H9 (cell line): ENCODE measurements around the gene SMIM15. TPM values are rescaled to one million over a fixed set of nuclear protein-coding genes. Genes with fewer than 3 reads are reported as not detected.

Experiments
- DNase-seq: peaks from one replicate; pipeline ENCODE4 v3.0.0-alpha.2; 2017
- H2AFZ ChIP-seq: one replicate; pipeline ENCODE4 v1.6.1; 2013; ENCODE audit warnings: mild to moderate bottlenecking, low read length, control low read depth, moderate library complexity
- H2AK5ac ChIP-seq: 2 replicates; pipeline ENCODE4 v1.6.1; 2013; ENCODE audit warnings: low read length, control low read depth, mixed read lengths; ENCODE audit not compliant: insufficient read length
- H2BK120ac ChIP-seq: one replicate; pipeline ENCODE4 v1.6.1; 2013; ENCODE audit warnings: low read depth, mild to moderate bottlenecking, low read length, control low read depth, inconsistent platforms; ENCODE audit not compliant: poor library complexity, severe bottlenecking
- H2BK12ac ChIP-seq: 2 replicates; pipeline ENCODE4 v1.6.1; 2013; ENCODE audit warnings: low read length, control low read depth, mixed read lengths, low read depth; ENCODE audit not compliant: insufficient read length
- H2BK15ac ChIP-seq: 2 replicates; pipeline ENCODE4 v1.6.1; 2013; ENCODE audit warnings: low read depth, low read length, control low read depth
- H2BK20ac ChIP-seq: one replicate; pipeline ENCODE4 v1.6.1; 2013; ENCODE audit warnings: low read depth, mild to moderate bottlenecking, low read length, control low read depth, inconsistent platforms; ENCODE audit not compliant: poor library complexity, severe bottlenecking
- H2BK5ac ChIP-seq: 2 replicates; pipeline ENCODE4 v1.6.1; 2013; ENCODE audit warnings: low read length, control low read depth, mixed read lengths; ENCODE audit not compliant: insufficient read length
- H3K14ac ChIP-seq: 2 replicates; pipeline ENCODE4 v1.6.1; 2013; ENCODE audit warnings: low read length, control low read depth; ENCODE audit not compliant: insufficient read depth
- H3K18ac ChIP-seq: 2 replicates; pipeline ENCODE4 v1.6.1; 2013; ENCODE audit warnings: low read depth, mild to moderate bottlenecking, mixed read lengths, low read length, control low read depth; ENCODE audit not compliant: insufficient read length
- H3K23ac ChIP-seq: 2 replicates; pipeline ENCODE4 v1.6.1; 2013; ENCODE audit warnings: low read length, control low read depth, mixed read lengths, low read depth; ENCODE audit not compliant: insufficient read length
- H3K23me2 ChIP-seq: 2 replicates; pipeline ENCODE4 v1.6.1; 2013; ENCODE audit warnings: low read depth, mild to moderate bottlenecking, mixed read lengths, low read length, control low read depth; ENCODE audit not compliant: insufficient read length, poor library complexity, severe bottlenecking
- H3K27ac ChIP-seq: 2 replicates; pipeline ENCODE4 v1.5.1; 2013; ENCODE audit warnings: low read length, control low read depth, mixed read lengths, low read depth; ENCODE audit not compliant: insufficient read length
- H3K27me3 ChIP-seq: 2 replicates; pipeline ENCODE4 v1.6.1; 2013; ENCODE audit warnings: low read length, control low read depth, inconsistent platforms; ENCODE audit not compliant: insufficient read depth
- H3K4ac ChIP-seq: 2 replicates; pipeline ENCODE4 v1.6.1; 2013; ENCODE audit warnings: low read depth, mild to moderate bottlenecking, control low read depth, inconsistent platforms, low read length, moderate library complexity
- H3K4me1 ChIP-seq: 2 replicates; pipeline ENCODE4 v1.6.1; 2013; ENCODE audit warnings: low read length, control low read depth, inconsistent platforms; ENCODE audit not compliant: insufficient read depth
- H3K4me2 ChIP-seq: 2 replicates; pipeline ENCODE4 v1.6.1; 2013; ENCODE audit warnings: low read length, control low read depth, mixed read lengths; ENCODE audit not compliant: insufficient read length, insufficient read depth
- H3K56ac ChIP-seq: 2 replicates; pipeline ENCODE4 v1.6.1; 2013; ENCODE audit warnings: low read depth, mild to moderate bottlenecking, mixed read lengths, low read length, control low read depth; ENCODE audit not compliant: insufficient read length
- H3K79me1 ChIP-seq: 2 replicates; pipeline ENCODE4 v1.6.1; 2013; ENCODE audit warnings: low read depth, mild to moderate bottlenecking, moderate library complexity, low read length, control low read depth, inconsistent platforms; ENCODE audit not compliant: insufficient read depth, poor library complexity, severe bottlenecking
- H3K79me2 ChIP-seq: 2 replicates; pipeline ENCODE4 v1.6.1; 2013; ENCODE audit warnings: low read length, control low read depth, inconsistent platforms; ENCODE audit not compliant: insufficient read depth
- H3K9ac ChIP-seq: 2 replicates; pipeline ENCODE4 v1.6.1; 2013; ENCODE audit warnings: low read length, control low read depth, mixed read lengths; ENCODE audit not compliant: insufficient read length; ENCODE audit errors: extremely low read depth
- H3K9me3 ChIP-seq: one replicate; pipeline ENCODE4 v1.6.1; 2013; ENCODE audit warnings: low read depth, low read length, inconsistent platforms; ENCODE audit not compliant: control insufficient read depth
- H3T11ph ChIP-seq: one replicate; pipeline ENCODE4 v1.6.1; 2013; ENCODE audit warnings: mild to moderate bottlenecking, low read length, control low read depth, inconsistent platforms
- H4K20me1 ChIP-seq: one replicate; pipeline ENCODE4 v1.6.1; 2013; ENCODE audit not compliant: control insufficient read depth, insufficient read length, insufficient read depth
- H4K5ac ChIP-seq: 2 replicates; pipeline ENCODE4 v1.6.1; 2013; ENCODE audit warnings: low read depth, mild to moderate bottlenecking, mixed read lengths, low read length, control low read depth; ENCODE audit not compliant: insufficient read length
- H4K8ac ChIP-seq: replicated peaks from 2 replicates; pipeline ENCODE4 v1.6.1; 2013; ENCODE audit warnings: low read length, control low read depth, mixed read lengths, low read depth; ENCODE audit not compliant: insufficient read length
- H4K91ac ChIP-seq: 2 replicates; pipeline ENCODE4 v1.6.1; 2013; ENCODE audit warnings: low read depth, mild to moderate bottlenecking, moderate library complexity, mixed read lengths, low read length, control low read depth; ENCODE audit not compliant: insufficient read length
- H3K27ac Mint-ChIP-seq, 3 experiments: 2 replicates in 2 of 3; 3 replicates in 1 of 3; pipeline ENCODE4 v1.8.0; 2020 to 2021; ENCODE audit warnings: mixed read lengths in 3 of 3, mild to moderate bottlenecking in 1 of 3, moderate library complexity in 1 of 3
- H3K27me3 Mint-ChIP-seq: 2 replicates; pipeline ENCODE4 v1.8.0; 2021; ENCODE audit warnings: low read depth, mild to moderate bottlenecking, moderate library complexity, mixed read lengths
- H3K36me3 Mint-ChIP-seq, 3 experiments: 2 replicates in 2 of 3; 3 replicates in 1 of 3; pipeline ENCODE4 v1.8.0; 2020 to 2021; ENCODE audit warnings: low read depth in 3 of 3, mixed read lengths in 3 of 3; ENCODE audit not compliant: insufficient read depth in 1 of 3
- H3K4me1 Mint-ChIP-seq, 2 experiments: 2 replicates each; pipeline ENCODE4 v1.8.0; 2020; ENCODE audit warnings: mixed read lengths in 2 of 2
- H3K4me3 Mint-ChIP-seq, 2 experiments: 2 replicates in 1 of 2; 3 replicates in 1 of 2; pipeline ENCODE4 v1.8.0; 2020 to 2021; ENCODE audit warnings: mild to moderate bottlenecking in 2 of 2, mixed read lengths in 2 of 2, moderate library complexity in 1 of 2
- H3K9me3 Mint-ChIP-seq, 2 experiments: 2 replicates in 1 of 2; 3 replicates in 1 of 2; pipeline ENCODE4 v1.8.0; 2020; ENCODE audit warnings: mild to moderate bottlenecking in 2 of 2, mixed read lengths in 2 of 2, moderate library complexity in 1 of 2
- WGBS: extraction: QIAGEN DNeasy Blood & Tissue Kit; methylation state at CpG from one replicate; pipeline ENCODE4 v1.1.7; 2013; ENCODE audit warnings: missing lambda C conversion rate, low lambda C conversion rate, mixed read lengths; ENCODE audit not compliant: insufficient read length; ENCODE audit errors: extremely low coverage; 5-methylcytosine and 5-hydroxymethylcytosine counted together
- total RNA-seq: library from RNA; stranded (reverse); gene quantifications from 2 replicates; pipeline ENCODE4 v1.2.1, GENCODE V29; 2021
- TF ChIP-seq, protein P1 (sequence below): fragments of 200-600 bp; sonication (generic); conservative IDR thresholded peaks from 3 replicates; pipeline ENCODE4 v1.8.0; 2021; ENCODE audit warnings: antibody characterized with exemption, mild to moderate bottlenecking

Gene SMIM15
- total RNA-seq, 1 experiment from 2014 or later, result 75.3 TPM

DNA sequence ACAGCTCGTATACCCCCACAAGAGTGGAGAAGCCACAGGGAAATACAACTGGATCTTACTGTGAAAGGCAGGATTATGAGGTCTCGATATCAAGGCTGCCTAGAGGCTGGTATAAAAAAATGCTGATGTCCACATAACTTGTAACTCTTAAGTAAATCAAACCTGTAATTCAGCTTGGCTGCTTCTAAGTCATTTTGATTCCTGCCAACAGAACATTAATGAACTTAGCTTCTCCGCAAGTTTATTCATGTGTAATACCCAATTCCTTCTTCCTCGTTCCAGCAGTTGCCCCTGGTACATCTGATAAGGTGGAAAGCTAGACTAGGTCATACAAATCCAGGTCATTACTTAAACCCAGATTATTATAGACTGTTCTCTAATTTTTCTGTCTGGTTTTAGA, 16.4 kb upstream of the SMIM15 start:
- H2AK5ac ChIP-seq, result no peak overlapping the region
- H3K4me1 ChIP-seq, result no peaks in the 10 kb centered on the region
- no peaks in the 10 kb centered on the region for H3K27me3 ChIP-seq
- H3K79me1 ChIP-seq, result no peaks in the 10 kb centered on the region
- Mint-ChIP-seq H3K36me3 (no peaks in the 10 kb centered on the region), H3K27me3 (no peaks in the 10 kb centered on the region), H3K9me3 (no peaks in the 10 kb centered on the region), H3K4me1 (no peaks in the 10 kb centered on the region), H3K4me3 (no peak overlapping the region), H3K27ac (no peak overlapping the region)
- H3K79me2 ChIP-seq, result no peaks in the 10 kb centered on the region
- H3K9me3 ChIP-seq, result no peaks in the 10 kb centered on the region
- H3K4ac ChIP-seq, result no peak overlapping the region
- no peaks in the 10 kb centered on the region for H3K23me2 ChIP-seq
- no peaks in the 10 kb centered on the region for H4K20me1 ChIP-seq
- no peak overlapping the region for H4K5ac ChIP-seq
- no peak overlapping the region for H3K27ac ChIP-seq
- H4K91ac ChIP-seq, result no peak overlapping the region
- H4K8ac ChIP-seq, result no peak overlapping the region
- H2BK120ac ChIP-seq, result no peak overlapping the region
- H2AFZ ChIP-seq, result no peak overlapping the region
- no peak overlapping the region for H2BK20ac ChIP-seq
- H3K56ac ChIP-seq, result no peak overlapping the region
- TF ChIP-seq, protein P1, sequence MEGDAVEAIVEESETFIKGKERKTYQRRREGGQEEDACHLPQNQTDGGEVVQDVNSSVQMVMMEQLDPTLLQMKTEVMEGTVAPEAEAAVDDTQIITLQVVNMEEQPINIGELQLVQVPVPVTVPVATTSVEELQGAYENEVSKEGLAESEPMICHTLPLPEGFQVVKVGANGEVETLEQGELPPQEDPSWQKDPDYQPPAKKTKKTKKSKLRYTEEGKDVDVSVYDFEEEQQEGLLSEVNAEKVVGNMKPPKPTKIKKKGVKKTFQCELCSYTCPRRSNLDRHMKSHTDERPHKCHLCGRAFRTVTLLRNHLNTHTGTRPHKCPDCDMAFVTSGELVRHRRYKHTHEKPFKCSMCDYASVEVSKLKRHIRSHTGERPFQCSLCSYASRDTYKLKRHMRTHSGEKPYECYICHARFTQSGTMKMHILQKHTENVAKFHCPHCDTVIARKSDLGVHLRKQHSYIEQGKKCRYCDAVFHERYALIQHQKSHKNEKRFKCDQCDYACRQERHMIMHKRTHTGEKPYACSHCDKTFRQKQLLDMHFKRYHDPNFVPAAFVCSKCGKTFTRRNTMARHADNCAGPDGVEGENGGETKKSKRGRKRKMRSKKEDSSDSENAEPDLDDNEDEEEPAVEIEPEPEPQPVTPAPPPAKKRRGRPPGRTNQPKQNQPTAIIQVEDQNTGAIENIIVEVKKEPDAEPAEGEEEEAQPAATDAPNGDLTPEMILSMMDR, result no peak
- WGBS, result no CpG with 5 or more reads among the region's 4 CpGs
- H3K14ac ChIP-seq, result no peak overlapping the region
- no peak overlapping the region for H3K23ac ChIP-seq
- no peak overlapping the region for H3K9ac ChIP-seq
- no peak overlapping the region for H3T11ph ChIP-seq
- no peak overlapping the region for H2BK15ac ChIP-seq
- no peak overlapping the region for H3K4me2 ChIP-seq
- no peak for DNase-seq
- H2BK12ac ChIP-seq, result no peak overlapping the region
- no peak overlapping the region for H2BK5ac ChIP-seq
- H3K18ac ChIP-seq, result no peak overlapping the region
